Aortic smooth muscle cell (primary cell): Measurements from ENCODE around the gene KIF27. TPM values are rescaled to one million over a fixed set of nuclear protein-coding genes. Genes with fewer than 3 reads are reported as not detected.

Experiments
- total RNA-seq: library from RNA; depleted of rRNA; stranded (reverse); fragments of >200 nt; gene quantifications from 2 replicates; pipeline ENCODE4 v1.2.3, GENCODE V29; 2014

The KIF27 gene, protein sequence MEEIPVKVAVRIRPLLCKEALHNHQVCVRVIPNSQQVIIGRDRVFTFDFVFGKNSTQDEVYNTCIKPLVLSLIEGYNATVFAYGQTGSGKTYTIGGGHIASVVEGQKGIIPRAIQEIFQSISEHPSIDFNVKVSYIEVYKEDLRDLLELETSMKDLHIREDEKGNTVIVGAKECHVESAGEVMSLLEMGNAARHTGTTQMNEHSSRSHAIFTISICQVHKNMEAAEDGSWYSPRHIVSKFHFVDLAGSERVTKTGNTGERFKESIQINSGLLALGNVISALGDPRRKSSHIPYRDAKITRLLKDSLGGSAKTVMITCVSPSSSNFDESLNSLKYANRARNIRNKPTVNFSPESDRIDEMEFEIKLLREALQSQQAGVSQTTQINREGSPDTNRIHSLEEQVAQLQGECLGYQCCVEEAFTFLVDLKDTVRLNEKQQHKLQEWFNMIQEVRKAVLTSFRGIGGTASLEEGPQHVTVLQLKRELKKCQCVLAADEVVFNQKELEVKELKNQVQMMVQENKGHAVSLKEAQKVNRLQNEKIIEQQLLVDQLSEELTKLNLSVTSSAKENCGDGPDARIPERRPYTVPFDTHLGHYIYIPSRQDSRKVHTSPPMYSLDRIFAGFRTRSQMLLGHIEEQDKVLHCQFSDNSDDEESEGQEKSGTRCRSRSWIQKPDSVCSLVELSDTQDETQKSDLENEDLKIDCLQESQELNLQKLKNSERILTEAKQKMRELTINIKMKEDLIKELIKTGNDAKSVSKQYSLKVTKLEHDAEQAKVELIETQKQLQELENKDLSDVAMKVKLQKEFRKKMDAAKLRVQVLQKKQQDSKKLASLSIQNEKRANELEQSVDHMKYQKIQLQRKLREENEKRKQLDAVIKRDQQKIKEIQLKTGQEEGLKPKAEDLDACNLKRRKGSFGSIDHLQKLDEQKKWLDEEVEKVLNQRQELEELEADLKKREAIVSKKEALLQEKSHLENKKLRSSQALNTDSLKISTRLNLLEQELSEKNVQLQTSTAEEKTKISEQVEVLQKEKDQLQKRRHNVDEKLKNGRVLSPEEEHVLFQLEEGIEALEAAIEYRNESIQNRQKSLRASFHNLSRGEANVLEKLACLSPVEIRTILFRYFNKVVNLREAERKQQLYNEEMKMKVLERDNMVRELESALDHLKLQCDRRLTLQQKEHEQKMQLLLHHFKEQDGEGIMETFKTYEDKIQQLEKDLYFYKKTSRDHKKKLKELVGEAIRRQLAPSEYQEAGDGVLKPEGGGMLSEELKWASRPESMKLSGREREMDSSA (N-terminal part only)
- 3.4 and 3.9 TPM in 2 replicates for total RNA-seq

GRCh38 chr9:83920927-83921707 lies at the start of gene KIF27:
KIF27 (minus strand) TSS chr9:83921432; CDS start chr9:83915591, 5,841 bp downstream.

DNA sequence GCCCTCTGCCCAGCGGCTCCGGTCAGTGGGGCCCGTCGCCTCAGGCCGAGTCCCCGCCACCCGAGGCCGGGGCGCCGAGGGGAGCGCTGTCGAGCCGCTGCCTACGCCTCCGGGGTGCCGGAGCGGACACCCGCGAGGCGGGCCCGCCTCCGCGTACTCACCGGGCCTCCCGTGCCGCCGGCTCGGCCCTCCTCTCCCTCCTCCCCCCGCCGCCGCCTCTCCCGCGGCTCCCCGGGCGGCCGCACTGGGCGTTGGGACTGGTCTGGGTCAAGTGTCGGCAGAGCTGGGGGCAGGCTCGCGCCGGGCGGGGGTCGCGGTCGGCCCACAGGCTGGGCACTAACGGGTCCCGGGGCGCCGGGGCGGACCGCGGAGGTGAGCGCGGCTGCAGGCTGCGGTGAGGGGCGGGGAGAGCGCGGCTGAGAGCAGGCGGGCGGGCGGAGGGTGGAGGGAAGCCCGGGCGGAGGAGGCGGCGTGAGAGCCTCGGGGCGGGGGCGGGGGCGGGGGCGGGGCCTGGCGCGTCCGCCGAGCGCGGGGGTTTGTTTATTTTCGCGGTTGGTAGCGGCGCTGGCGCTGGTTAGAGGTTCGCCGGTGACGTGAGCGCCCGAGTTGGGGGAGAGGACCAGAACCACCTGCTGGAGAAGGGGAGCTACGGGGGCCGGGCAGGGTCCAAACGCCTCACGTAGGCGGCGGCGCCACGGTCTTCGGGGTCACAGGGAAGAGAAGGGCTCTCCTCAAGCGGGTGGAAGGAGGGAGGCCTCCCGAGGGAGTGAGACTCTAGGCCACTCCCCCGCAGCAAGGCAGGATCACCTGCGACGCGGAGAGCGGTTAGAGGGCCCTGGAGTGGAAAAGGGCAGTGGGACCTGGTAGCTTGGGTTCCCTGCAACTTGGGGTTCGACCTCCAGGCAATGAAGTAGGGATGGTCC lies 103.6 kb downstream of the KIF27 start, which contains the start of gene GKAP1:
Gene GKAP1, minus strand, starts transcription at position 414 of the 923 bp plus-strand sequence. CDS start 11,252 bp downstream, outside the sequence.

Other genes with a start within 250 kb of the KIF27 start
- gene UBQLN1, start 213.5 kb downstream of the KIF27 start, total RNA-seq, result 103 and 118 TPM in 2 replicates
- gene GKAP1, start 103.7 kb downstream of the KIF27 start, total RNA-seq, result 0.26 and 0.44 TPM in 2 replicates
- 542 and 570 TPM in 2 replicates for gene HNRNPK, start 58.8 kb upstream of the KIF27 start, total RNA-seq
- gene RMI1, start 59.4 kb upstream of the KIF27 start, total RNA-seq, result 5.8 and 6.3 TPM in 2 replicates